Kidney tubule cell (primary cell): ENCODE measurements around the gene PDK2.

Experiments used
- DNase-seq: peaks from one replicate; pipeline ENCODE4 v3.0.0-alpha.2; 2018; ENCODE audit warnings: low spot score

PDK2 gene

GRCh38 chr17:50078430-50078829 lies 16.7 kb upstream of the PDK2 start:
- no peak for DNase-seq

- DNase-seq: no peak
These were observed 15.6 kb upstream of the PDK2 start for GRCh38 chr17:50079334-50080095.

GRCh38 chr17:50080096-50080480 lies 15.1 kb upstream of the PDK2 start:
- DNase-seq: no peak

- no peak for DNase-seq
These were observed 14.3 kb upstream of the PDK2 start for GRCh38 chr17:50080827-50081226.

GRCh38 chr17:50081757-50082156 lies 13.4 kb upstream of the PDK2 start:
- DNase-seq: no peak

- DNase-seq: peak; percentile 60
These were observed 7.8 kb upstream of the PDK2 start for GRCh38 chr17:50087246-50087911.

GRCh38 chr17:50087912-50088405 lies 7.2 kb upstream of the PDK2 start:
- no peak for DNase-seq

GRCh38 chr17:50088952-50089825 lies 6.0 kb upstream of the PDK2 start:
- no peak for DNase-seq

- DNase-seq: no peak
These were observed 5.1 kb upstream of the PDK2 start for GRCh38 chr17:50090071-50090470.

GRCh38 chr17:50090971-50091917 lies 3.9 kb upstream of the PDK2 start:
- DNase-seq: no peak

GRCh38 chr17:50091918-50092285 lies 3.2 kb upstream of the PDK2 start:
- DNase-seq: no peak

- peak; percentile 59 for DNase-seq
These were observed 1.9 kb upstream of the PDK2 start for GRCh38 chr17:50093246-50093645.

- DNase-seq: peak; percentile 51
These were observed 1.3 kb upstream of the PDK2 start for GRCh38 chr17:50093807-50094206.

GRCh38 chr17:50094243-50094752 lies 853 bp upstream of the PDK2 start:
- peak; percentile 86 for DNase-seq

GRCh38 chr17:50095626-50096037 lies 481 bp downstream of the PDK2 start:
- DNase-seq: no peak

- no peak for DNase-seq
These were observed 941 bp downstream of the PDK2 start for GRCh38 chr17:50096092-50096491.

GRCh38 chr17:50096758-50097157 lies 1.6 kb downstream of the PDK2 start:
- DNase-seq: no peak

GRCh38 chr17:50097455-50097854 lies 2.3 kb downstream of the PDK2 start:
- no peak for DNase-seq

- no peak for DNase-seq
These were observed 2.8 kb downstream of the PDK2 start for GRCh38 chr17:50097926-50098325.

GRCh38 chr17:50098583-50098982 lies 3.4 kb downstream of the PDK2 start:
- no peak for DNase-seq

GRCh38 chr17:50099003-50099402 lies 3.9 kb downstream of the PDK2 start:
- no peak for DNase-seq
